Activated T-helper 17 cell treated with anti-CD3 and anti-CD28 coated beads, Interleukin-2, amount 50 U/mL, for 72 hours (primary cell): ENCODE measurements around the gene TRAPPC12. TPM values are rescaled to one million over a fixed set of nuclear protein-coding genes. Genes with fewer than 3 reads are reported as not detected.

Source experiments
- ATAC-seq: fragments of 150-1000 bp; cut with Tn5 transposase; replicated peaks from 2 replicates; pipeline ENCODE4 v1.10.0; 2021; ENCODE audit warnings: mild to moderate bottlenecking, moderate library complexity
- H3K27ac Mint-ChIP-seq: one replicate; pipeline ENCODE4 v1.8.0; 2022; ENCODE audit warnings: mixed read lengths
- H3K27me3 Mint-ChIP-seq: one replicate; pipeline ENCODE4 v1.8.0; 2022; ENCODE audit warnings: mixed read lengths
- H3K36me3 Mint-ChIP-seq: one replicate; pipeline ENCODE4 v1.8.0; 2022; ENCODE audit warnings: low read depth, mild to moderate bottlenecking, mixed read lengths
- H3K4me1 Mint-ChIP-seq: one replicate; pipeline ENCODE4 v1.8.0; 2022; ENCODE audit warnings: mixed read lengths
- H3K4me3 Mint-ChIP-seq: one replicate; pipeline ENCODE4 v1.8.0; 2022; ENCODE audit warnings: mild to moderate bottlenecking, mixed read lengths
- H3K9me3 Mint-ChIP-seq: one replicate; pipeline ENCODE4 v1.8.0; 2022; ENCODE audit warnings: mixed read lengths
- total RNA-seq, 2 donors: library from RNA; stranded (reverse); gene quantifications; one replicate each; pipeline ENCODE4 v1.2.3, GENCODE V29; 2022

The TRAPPC12 gene
- total RNA-seq, 2 donors from 2014 or later: 67.2 to 70.6 TPM

DNA sequence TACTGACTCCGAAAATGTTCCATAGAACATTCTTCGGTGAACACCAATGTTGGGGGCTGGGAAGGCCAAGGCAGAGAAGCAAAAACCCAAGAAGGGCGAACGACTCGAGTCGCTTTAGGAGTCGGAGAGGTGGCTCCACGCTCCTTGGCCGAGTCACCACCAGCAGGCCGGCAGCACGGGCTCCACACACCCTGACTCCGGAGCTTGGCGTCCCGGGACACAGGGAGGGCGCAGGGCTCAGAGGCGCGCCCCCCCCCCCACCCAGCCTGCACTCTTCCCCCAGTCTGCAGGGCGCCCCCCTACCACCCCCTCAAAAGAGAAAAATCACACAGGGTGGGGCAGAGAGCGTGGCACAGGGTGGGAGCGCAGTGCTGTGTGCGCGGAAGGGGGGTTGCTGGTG is 147.4 kb downstream of the TRAPPC12 start:
- H3K9me3 Mint-ChIP-seq: no peaks in the 10 kb centered on the region
- no peak for ATAC-seq
- no peaks in the 10 kb centered on the region for H3K36me3 Mint-ChIP-seq

DNA sequence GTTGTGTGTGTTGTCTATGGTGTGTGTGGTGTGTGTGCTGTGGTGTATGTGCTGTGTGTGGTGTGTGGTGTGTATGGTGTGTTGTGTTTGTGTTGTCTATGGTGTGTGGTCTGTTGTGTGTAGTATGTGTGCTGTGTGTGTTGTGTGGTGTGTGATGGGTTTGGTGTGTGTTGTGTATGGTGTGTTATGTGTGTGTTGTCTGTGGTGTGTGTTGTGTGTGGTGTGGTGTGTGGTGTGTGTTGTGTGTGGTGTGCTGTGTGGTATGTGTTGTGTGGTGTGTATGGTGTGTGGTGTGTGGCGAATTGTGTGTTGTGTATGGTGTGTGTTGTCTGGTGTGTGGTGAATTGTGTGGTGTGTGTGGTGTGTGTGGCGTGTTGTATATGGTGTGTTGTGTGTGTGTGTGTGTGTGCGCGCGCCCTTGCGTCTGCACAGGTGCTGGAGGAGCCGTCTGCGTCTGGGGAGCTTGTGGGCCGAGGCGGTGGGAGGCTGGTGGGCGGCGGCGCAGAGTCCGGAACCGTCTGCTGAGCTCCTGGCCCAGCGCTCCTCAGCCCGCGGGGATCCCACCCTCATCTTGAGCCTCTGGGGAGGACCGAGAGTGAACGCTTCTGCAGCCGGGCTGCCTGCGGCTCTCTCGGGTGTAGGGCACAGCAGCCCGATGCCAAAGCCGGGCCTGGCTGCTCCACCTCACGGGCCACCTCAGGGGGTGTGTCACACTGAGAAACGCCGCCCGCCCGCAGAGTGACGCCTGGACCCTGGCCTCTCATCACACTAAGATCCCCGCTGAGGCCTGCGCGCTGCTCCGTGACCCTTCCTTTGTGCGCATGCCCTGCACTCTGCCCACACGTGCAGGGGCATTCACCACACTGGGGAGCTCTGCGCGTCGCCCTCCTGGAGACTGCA is 148.6 kb downstream of the TRAPPC12 start:
- H3K36me3 Mint-ChIP-seq: no peaks in the 10 kb centered on the region
- ATAC-seq: no peak

More for the DNA sequence above, 147.4 kb downstream of the TRAPPC12 start:
- Mint-ChIP-seq H3K4me1 (peaks cover under 1% of the 10 kb centered on the region), H3K27me3 (no peaks in the 10 kb centered on the region), H3K4me3 (no peak overlapping the region), H3K27ac (no peak overlapping the region)

More for the DNA sequence above, 148.6 kb downstream of the TRAPPC12 start:
- no peaks in the 10 kb centered on the region for H3K4me1 Mint-ChIP-seq
- no peaks in the 10 kb centered on the region for H3K27me3 Mint-ChIP-seq
- no peak overlapping the region for H3K27ac Mint-ChIP-seq
- H3K4me3 Mint-ChIP-seq: no peak overlapping the region
- H3K9me3 Mint-ChIP-seq: no peaks in the 10 kb centered on the region

Other genes starting within 250 kb of the TRAPPC12 start
- gene EIPR1, start 1.9 kb upstream of the TRAPPC12 start, total RNA-seq: 10 to 100 TPM; 26.1 to 45.7 TPM
- gene ADI1, start 139.8 kb downstream of the TRAPPC12 start, total RNA-seq: 10 to 100 TPM; 25.8 to 26.0 TPM
- 10 to 100 TPM; 10.3 to 31.7 TPM for gene RNASEH1, start 178.6 kb downstream of the TRAPPC12 start, total RNA-seq
- gene RPS7, start 195.6 kb downstream of the TRAPPC12 start, total RNA-seq: 1,000 to 10,000 TPM; 1,635 to 1,848 TPM
- gene COLEC11, start 215.4 kb downstream of the TRAPPC12 start, total RNA-seq: under 1 TPM in 1 of 2 donors, not detected in 1; 0.54 TPM